MM.1S (cell line): ENCODE data around the gene PTPN2.

ENCODE experiments used
- CTCF ChIP-seq: fragments of 300-600 bp; sonication (generic); IDR thresholded peaks from 2 replicates; pipeline ENCODE4 v1.5.1; 2016; ENCODE audit warnings: antibody characterized with exemption, low read length, mixed read lengths
- EZH2phosphoT487 ChIP-seq: fragments of 300-600 bp; sonication (generic); IDR thresholded peaks from 2 replicates; pipeline ENCODE4 v1.6.1; 2018; ENCODE audit warnings: antibody characterized with exemption, low read length

GRCh38 chr18:12838178-12838634, 45.8 kb downstream of the PTPN2 start:
- TF ChIP-seq CTCF, result no peak
- no peak for TF ChIP-seq EZH2phosphoT487
